GM06990 (cell line): Measurements from ENCODE around the gene GLDC.

Experiments used
- DNase-seq: peaks from one replicate; pipeline ENCODE4 v3.0.0-alpha.2; 2011; ENCODE audit not compliant: insufficient read length; ENCODE audit errors: extremely low read depth
- H3K27me3 ChIP-seq: replicated peaks from 2 replicates; pipeline ENCODE4 v1.6.0; 2011; ENCODE audit warnings: low read length; ENCODE audit not compliant: control insufficient read depth, insufficient read depth
- H3K36me3 ChIP-seq: 2 replicates; pipeline ENCODE4 v1.5.1; 2011; ENCODE audit warnings: low read length; ENCODE audit not compliant: control insufficient read depth, insufficient read depth
- H3K4me3 ChIP-seq: replicated peaks from 2 replicates; pipeline ENCODE4 v1.5.1; 2011; ENCODE audit warnings: low read depth, mild to moderate bottlenecking, control low read depth, low read length
- TF ChIP-seq, protein P1 (sequence below): IDR thresholded peaks from 2 replicates; pipeline ENCODE4 v1.5.1; 2011; ENCODE audit warnings: low read length, control low read depth, mild to moderate bottlenecking, inconsistent platforms; ENCODE audit not compliant: insufficient read depth, poor library complexity, severe bottlenecking

GLDC gene

DNA sequence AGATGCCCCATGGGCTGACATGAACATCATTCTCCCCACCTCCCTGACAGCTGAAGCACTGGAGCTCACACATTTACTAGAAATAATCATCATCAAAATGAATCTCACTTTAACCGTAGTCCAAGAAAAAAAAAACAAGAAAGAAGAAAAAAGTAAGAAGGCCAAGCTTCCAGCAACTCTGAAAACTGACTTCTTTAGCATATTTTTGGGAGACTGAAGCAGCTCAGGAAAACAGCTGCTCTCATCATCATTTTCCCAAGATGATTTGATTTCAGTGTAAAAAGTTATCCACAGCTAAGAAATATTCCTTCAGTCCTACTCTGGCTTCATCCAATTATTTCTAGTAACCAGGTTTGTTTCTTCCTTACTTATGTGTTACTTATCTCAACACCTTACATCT, 91.7 kb downstream of the GLDC start:
- no peak for DNase-seq
- H3K27me3 ChIP-seq, result no peaks in the 10 kb centered on the region
- peaks cover 13% of the 10 kb centered on the region for H3K36me3 ChIP-seq
- TF ChIP-seq, protein P1, sequence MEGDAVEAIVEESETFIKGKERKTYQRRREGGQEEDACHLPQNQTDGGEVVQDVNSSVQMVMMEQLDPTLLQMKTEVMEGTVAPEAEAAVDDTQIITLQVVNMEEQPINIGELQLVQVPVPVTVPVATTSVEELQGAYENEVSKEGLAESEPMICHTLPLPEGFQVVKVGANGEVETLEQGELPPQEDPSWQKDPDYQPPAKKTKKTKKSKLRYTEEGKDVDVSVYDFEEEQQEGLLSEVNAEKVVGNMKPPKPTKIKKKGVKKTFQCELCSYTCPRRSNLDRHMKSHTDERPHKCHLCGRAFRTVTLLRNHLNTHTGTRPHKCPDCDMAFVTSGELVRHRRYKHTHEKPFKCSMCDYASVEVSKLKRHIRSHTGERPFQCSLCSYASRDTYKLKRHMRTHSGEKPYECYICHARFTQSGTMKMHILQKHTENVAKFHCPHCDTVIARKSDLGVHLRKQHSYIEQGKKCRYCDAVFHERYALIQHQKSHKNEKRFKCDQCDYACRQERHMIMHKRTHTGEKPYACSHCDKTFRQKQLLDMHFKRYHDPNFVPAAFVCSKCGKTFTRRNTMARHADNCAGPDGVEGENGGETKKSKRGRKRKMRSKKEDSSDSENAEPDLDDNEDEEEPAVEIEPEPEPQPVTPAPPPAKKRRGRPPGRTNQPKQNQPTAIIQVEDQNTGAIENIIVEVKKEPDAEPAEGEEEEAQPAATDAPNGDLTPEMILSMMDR, result no peak
- no peak overlapping the region for H3K4me3 ChIP-seq

- DNase-seq, result no peak
- Histone ChIP-seq H3K27me3 (no peaks in the 10 kb centered on the region), H3K4me3 (no peak overlapping the region), H3K36me3 (peaks cover 13% of the 10 kb centered on the region)
- TF ChIP-seq, protein P1, result no peak
Observed at GRCh38 chr9:6552498-6553121, 92.9 kb downstream of the GLDC start.

DNA sequence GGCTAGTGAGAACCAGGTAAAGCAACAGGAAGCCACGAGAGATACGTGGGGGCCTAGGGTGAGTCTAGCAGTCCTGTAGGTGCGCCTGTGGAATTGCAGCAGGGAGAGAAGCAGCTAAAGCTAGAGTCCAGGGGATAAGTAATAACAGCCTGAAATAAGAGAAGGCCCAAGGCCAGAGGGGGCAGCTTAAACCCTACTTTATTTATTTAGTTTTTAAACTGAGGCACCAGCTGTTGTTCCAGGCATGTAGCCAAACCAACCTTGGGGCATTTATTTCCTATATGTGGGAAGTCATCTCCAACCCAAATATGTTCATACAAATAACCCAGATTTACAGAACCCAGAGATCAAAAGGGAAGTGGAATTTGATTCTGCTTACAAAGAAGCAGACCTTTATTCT, 93.5 kb downstream of the GLDC start:
- Histone ChIP-seq H3K4me3 (no peak overlapping the region), H3K36me3 (peaks cover 13% of the 10 kb centered on the region), H3K27me3 (no peaks in the 10 kb centered on the region)
- TF ChIP-seq, protein P1, result no peak
- no peak for DNase-seq

- TF ChIP-seq, protein P1, result no peak
- H3K27me3 ChIP-seq, result no peaks in the 10 kb centered on the region
- H3K4me3 ChIP-seq, result no peak overlapping the region
- peaks cover 13% of the 10 kb centered on the region for H3K36me3 ChIP-seq
- no peak for DNase-seq
Observed at GRCh38 chr9:6551136-6551535, 94.4 kb downstream of the GLDC start.

- TF ChIP-seq, protein P1, result no peak
- no peak for DNase-seq
- Histone ChIP-seq H3K27me3 (no peaks in the 10 kb centered on the region), H3K36me3 (peaks cover 7% of the 10 kb centered on the region), H3K4me3 (no peak overlapping the region)
Observed at GRCh38 chr9:6549106-6549800, 96.3 kb downstream of the GLDC start.
